ENCODE measurements around the gene PRLHR.

The PRLHR gene

GRCh38 chr10:118595598-118596425 is at the start of gene PRLHR:
Gene PRLHR, minus strand, starts transcription at chr10:118595648. Its CDS starts 404 bp downstream, at chr10:118595244.
- Histone ChIP-seq H3K36me3 (ENCODE audit: control insufficient read depth, insufficient read depth, low read length) (no peaks in the 10 kb centered on the region), H3K9me3 (ENCODE audit: control insufficient read depth, insufficient read depth, low read length) (no peaks in the 10 kb centered on the region), H3K4me3 (ENCODE audit: low read depth, low read length) (peak within 1 kb of the TSS; percentile 72), H3K27ac (ENCODE audit: low read depth, low read length) (no peak within 1 kb of the TSS), H3K27me3 (ENCODE audit: control insufficient read depth, insufficient read depth, low read length) (peaks cover 43% of the 10 kb centered on the region), H3K9ac (ENCODE audit: low read depth, low read length) (no peak within 1 kb of the TSS), H3K4me1 (ENCODE audit: control insufficient read depth, insufficient read depth, low read length) (peaks cover 11% of the 10 kb centered on the region)

DNA sequence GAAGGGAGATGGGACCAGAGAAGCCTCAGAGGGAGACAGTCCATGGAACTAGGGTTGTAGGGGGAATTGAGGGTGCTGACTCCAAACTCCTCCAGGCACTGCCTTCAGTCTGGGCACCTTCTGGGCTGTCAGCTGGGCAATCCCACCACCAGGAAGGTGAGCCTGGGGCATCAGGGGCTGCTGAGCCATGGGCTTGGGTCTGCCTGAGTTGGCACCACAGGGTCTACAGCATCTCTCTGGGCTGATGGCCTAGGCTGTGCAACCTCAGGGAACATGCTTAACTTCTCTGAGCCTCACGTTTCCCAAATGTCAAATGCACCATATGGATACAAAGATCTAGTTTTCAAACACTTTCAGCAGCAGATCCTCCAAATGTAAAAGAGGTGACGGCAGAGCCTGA is 46.8 kb upstream of the PRLHR start:
- Histone ChIP-seq H3K4me1 (ENCODE audit: control insufficient read depth, insufficient read depth, low read length) (peaks cover 6% of the 10 kb centered on the region; the same call in 1 of the 2 replicates), H3K9me3 (ENCODE audit: control insufficient read depth, insufficient read depth, low read length) (no peaks in the 10 kb centered on the region), H3K27ac (ENCODE audit: low read depth, low read length) (no peak overlapping the region), H3K4me3 (ENCODE audit: low read depth, low read length) (no peak overlapping the region), H3K9ac (ENCODE audit: low read depth, low read length) (no peak overlapping the region), H3K36me3 (ENCODE audit: control insufficient read depth, insufficient read depth, low read length) (no peaks in the 10 kb centered on the region), H3K27me3 (ENCODE audit: control insufficient read depth, insufficient read depth, low read length) (peaks cover 8% of the 10 kb centered on the region)

- Histone ChIP-seq H3K9ac (ENCODE audit: low read depth, low read length) (no peak overlapping the region), H3K36me3 (ENCODE audit: control insufficient read depth, insufficient read depth, low read length) (no peaks in the 10 kb centered on the region), H3K9me3 (ENCODE audit: control insufficient read depth, insufficient read depth, low read length) (no peaks in the 10 kb centered on the region), H3K4me3 (ENCODE audit: low read depth, low read length) (no peak overlapping the region), H3K27ac (ENCODE audit: low read depth, low read length) (no peak overlapping the region), H3K27me3 (ENCODE audit: control insufficient read depth, insufficient read depth, low read length) (peaks cover 23% of the 10 kb centered on the region), H3K4me1 (ENCODE audit: control insufficient read depth, insufficient read depth, low read length) (peaks cover 11% of the 10 kb centered on the region)
Measured at GRCh38 chr10:118638680-118639079, 43.2 kb upstream of the PRLHR start.

- Histone ChIP-seq H3K9me3 (ENCODE audit: control insufficient read depth, insufficient read depth, low read length) (no peaks in the 10 kb centered on the region), H3K4me3 (ENCODE audit: low read depth, low read length) (no peak overlapping the region), H3K36me3 (ENCODE audit: control insufficient read depth, insufficient read depth, low read length) (no peaks in the 10 kb centered on the region), H3K9ac (ENCODE audit: low read depth, low read length) (no peak overlapping the region), H3K4me1 (ENCODE audit: control insufficient read depth, insufficient read depth, low read length) (peaks cover 16% of the 10 kb centered on the region), H3K27me3 (ENCODE audit: control insufficient read depth, insufficient read depth, low read length) (peaks cover 25% of the 10 kb centered on the region), H3K27ac (ENCODE audit: low read depth, low read length) (no peak overlapping the region)
Measured at GRCh38 chr10:118635674-118636402, 40.4 kb upstream of the PRLHR start.

DNA sequence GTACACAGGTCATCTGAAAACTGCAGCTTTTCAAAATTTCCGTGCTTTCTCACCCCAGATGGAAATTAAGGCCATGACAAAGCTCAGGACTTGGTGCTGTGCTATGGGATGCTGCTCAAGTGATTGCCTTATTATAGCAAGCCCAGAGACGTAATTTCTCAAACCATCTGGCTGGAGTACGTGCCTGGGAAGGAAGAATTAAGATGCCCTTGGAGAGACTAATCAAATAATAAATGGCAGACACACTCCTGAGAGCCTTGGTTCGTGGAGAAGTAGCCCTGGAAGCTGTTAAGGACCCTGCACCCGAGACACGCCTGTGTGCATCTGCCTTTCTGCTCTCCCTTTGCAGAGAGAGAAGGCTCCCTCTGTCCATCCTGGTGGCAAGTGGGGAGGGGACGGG is 38.3 kb upstream of the PRLHR start:
- Histone ChIP-seq H3K4me1 (ENCODE audit: control insufficient read depth, insufficient read depth, low read length) (peaks cover 16% of the 10 kb centered on the region), H3K36me3 (ENCODE audit: control insufficient read depth, insufficient read depth, low read length) (no peaks in the 10 kb centered on the region), H3K9me3 (ENCODE audit: control insufficient read depth, insufficient read depth, low read length) (no peaks in the 10 kb centered on the region), H3K9ac (ENCODE audit: low read depth, low read length) (no peak overlapping the region), H3K27ac (ENCODE audit: low read depth, low read length) (no peak overlapping the region), H3K27me3 (ENCODE audit: control insufficient read depth, insufficient read depth, low read length) (peaks cover 25% of the 10 kb centered on the region), H3K4me3 (ENCODE audit: low read depth, low read length) (no peak overlapping the region)

DNA sequence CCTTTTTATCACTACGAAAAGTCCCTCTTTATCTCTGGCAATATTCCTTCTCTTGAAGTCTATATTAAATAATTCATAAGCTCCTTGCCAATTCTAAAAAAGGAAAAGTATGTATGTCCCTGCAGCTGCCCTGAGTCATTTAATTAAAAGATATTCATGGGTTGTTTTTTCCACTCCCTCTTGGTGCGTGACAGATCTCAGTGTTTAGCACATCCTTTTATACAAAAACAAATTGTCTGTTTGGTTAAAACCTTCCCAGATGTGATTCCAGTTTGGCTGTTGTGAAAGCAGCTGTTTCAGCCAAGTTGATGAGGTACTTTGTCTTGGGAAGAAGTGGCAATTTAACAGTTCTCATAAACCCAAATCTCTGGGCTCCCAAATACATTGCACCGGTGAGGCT is 33.8 kb upstream of the PRLHR start:
- Histone ChIP-seq H3K9me3 (ENCODE audit: control insufficient read depth, insufficient read depth, low read length) (no peaks in the 10 kb centered on the region), H3K4me1 (ENCODE audit: control insufficient read depth, insufficient read depth, low read length) (peaks cover 10% of the 10 kb centered on the region), H3K27me3 (ENCODE audit: control insufficient read depth, insufficient read depth, low read length) (peaks cover 7% of the 10 kb centered on the region; the same call in 1 of the 2 replicates), H3K27ac (ENCODE audit: low read depth, low read length) (no peak overlapping the region), H3K4me3 (ENCODE audit: low read depth, low read length) (no peak overlapping the region), H3K36me3 (ENCODE audit: control insufficient read depth, insufficient read depth, low read length) (no peaks in the 10 kb centered on the region), H3K9ac (ENCODE audit: low read depth, low read length) (no peak overlapping the region)

DNA sequence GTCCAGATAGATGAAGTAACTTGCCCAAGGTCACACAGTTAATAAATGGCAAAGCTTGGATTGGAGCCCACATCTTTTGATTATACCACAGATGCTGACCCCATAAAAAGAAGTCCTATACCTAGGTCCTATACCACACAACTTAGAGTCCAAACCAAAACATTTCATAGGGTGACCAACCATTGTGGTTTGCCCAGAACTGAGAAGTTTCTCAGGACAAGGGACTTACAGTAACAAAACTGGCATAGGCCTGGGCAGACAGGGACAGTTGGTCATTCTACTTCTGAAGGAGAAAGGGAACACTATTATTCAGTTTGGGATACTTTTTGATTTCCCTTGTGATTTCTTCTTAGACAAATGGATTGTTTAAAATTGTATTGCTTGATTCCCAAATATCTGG is 32.9 kb upstream of the PRLHR start:
- Histone ChIP-seq H3K4me1 (ENCODE audit: control insufficient read depth, insufficient read depth, low read length) (peaks cover 13% of the 10 kb centered on the region), H3K36me3 (ENCODE audit: control insufficient read depth, insufficient read depth, low read length) (no peaks in the 10 kb centered on the region), H3K27ac (ENCODE audit: low read depth, low read length) (no peak overlapping the region), H3K4me3 (ENCODE audit: low read depth, low read length) (no peak overlapping the region), H3K27me3 (ENCODE audit: control insufficient read depth, insufficient read depth, low read length) (no peaks in the 10 kb centered on the region; the same call in 1 of the 2 replicates), H3K9me3 (ENCODE audit: control insufficient read depth, insufficient read depth, low read length) (no peaks in the 10 kb centered on the region), H3K9ac (ENCODE audit: low read depth, low read length) (no peak overlapping the region)

DNA sequence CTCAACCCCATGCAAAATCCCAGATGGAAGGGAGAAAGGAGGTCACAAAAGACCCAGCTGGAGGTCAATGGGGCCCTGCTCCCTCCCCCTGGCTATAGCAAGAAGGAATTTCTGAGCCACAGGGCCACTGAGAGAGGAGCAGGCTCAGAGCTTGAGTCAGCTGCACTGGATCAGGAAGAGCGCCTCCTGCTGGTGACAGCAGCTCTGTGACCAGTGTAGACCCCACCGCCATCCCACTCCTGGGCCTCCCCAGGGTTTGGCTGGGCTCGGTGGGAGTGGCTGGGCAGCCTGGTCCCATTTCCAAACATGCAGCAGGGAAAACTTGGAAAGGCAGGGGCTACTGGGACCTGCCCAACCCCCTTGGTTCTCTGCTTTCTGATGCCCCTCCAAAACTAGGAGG is 31.5 kb upstream of the PRLHR start:
- Histone ChIP-seq H3K4me1 (ENCODE audit: control insufficient read depth, insufficient read depth, low read length) (peaks cover 8% of the 10 kb centered on the region), H3K9me3 (ENCODE audit: control insufficient read depth, insufficient read depth, low read length) (no peaks in the 10 kb centered on the region), H3K4me3 (ENCODE audit: low read depth, low read length) (no peak overlapping the region), H3K9ac (ENCODE audit: low read depth, low read length) (no peak overlapping the region), H3K27me3 (ENCODE audit: control insufficient read depth, insufficient read depth, low read length) (no peaks in the 10 kb centered on the region; the same call in 1 of the 2 replicates), H3K36me3 (ENCODE audit: control insufficient read depth, insufficient read depth, low read length) (no peaks in the 10 kb centered on the region), H3K27ac (ENCODE audit: low read depth, low read length) (no peak overlapping the region)

DNA sequence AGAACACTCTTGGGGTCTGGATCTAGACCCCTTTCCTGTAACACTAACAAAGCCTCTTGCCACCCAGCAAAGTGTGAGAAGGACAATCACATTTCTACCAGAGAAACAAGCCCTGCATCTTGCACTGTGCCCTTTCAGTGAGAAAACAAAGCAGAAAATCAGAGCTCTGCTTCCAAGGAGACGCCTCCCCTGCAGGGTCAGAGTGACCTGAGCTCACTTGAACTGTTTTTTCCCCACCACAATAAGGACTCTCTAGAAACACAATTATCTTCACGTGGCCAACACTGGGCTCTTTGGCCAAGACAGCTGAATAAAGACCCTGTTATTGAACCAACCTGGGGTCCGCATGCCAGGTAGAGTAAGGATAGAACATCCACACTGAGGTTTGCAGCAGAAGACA is 30.1 kb upstream of the PRLHR start:
- Histone ChIP-seq H3K4me1 (ENCODE audit: control insufficient read depth, insufficient read depth, low read length) (peaks cover 8% of the 10 kb centered on the region; the same call in 1 of the 2 replicates), H3K27ac (ENCODE audit: low read depth, low read length) (no peak overlapping the region), H3K9ac (ENCODE audit: low read depth, low read length) (no peak overlapping the region), H3K9me3 (ENCODE audit: control insufficient read depth, insufficient read depth, low read length) (no peaks in the 10 kb centered on the region), H3K27me3 (ENCODE audit: control insufficient read depth, insufficient read depth, low read length) (no peaks in the 10 kb centered on the region; the same call in 1 of the 2 replicates), H3K36me3 (ENCODE audit: control insufficient read depth, insufficient read depth, low read length) (no peaks in the 10 kb centered on the region), H3K4me3 (ENCODE audit: low read depth, low read length) (no peak overlapping the region)

- no peaks in the 10 kb centered on the region for H3K9me3 ChIP-seq (ENCODE audit: control insufficient read depth, insufficient read depth, low read length)
Measured at GRCh38 chr10:118624747-118625146, 29.3 kb upstream of the PRLHR start.

More at GRCh38 chr10:118624747-118625146, 29.3 kb upstream of the PRLHR start:
- Histone ChIP-seq H3K27ac (ENCODE audit: low read depth, low read length) (no peak overlapping the region), H3K27me3 (ENCODE audit: control insufficient read depth, insufficient read depth, low read length) (no peaks in the 10 kb centered on the region), H3K4me3 (ENCODE audit: low read depth, low read length) (no peak overlapping the region), H3K36me3 (ENCODE audit: control insufficient read depth, insufficient read depth, low read length) (no peaks in the 10 kb centered on the region), H3K9ac (ENCODE audit: low read depth, low read length) (no peak overlapping the region), H3K4me1 (ENCODE audit: control insufficient read depth, insufficient read depth, low read length) (peaks cover 8% of the 10 kb centered on the region; the same call in 1 of the 2 replicates)

Measured in HUES48 (cell line).